Gastrocnemius medialis (tissue), 4 donors: ENCODE results near the gene PIGQ.

Experiments used
- POLR2A ChIP-seq, 2 donors: fragments of 450-650 bp; IDR thresholded peaks; one replicate each; pipeline ENCODE4 v1.6.1; 2017; ENCODE audit warnings: antibody characterized with exemption in 2 of 2, mild to moderate bottlenecking in 2 of 2, moderate library complexity in 2 of 2
- TF ChIP-seq, protein P1 (sequence below), 5 experiments: fragments of 450-650 bp in 3 of 5; fragments of 200-600 bp in 2 of 5; sonication (generic) in 2 of 5; IDR thresholded peaks in 4 of 5; conservative IDR thresholded peaks in 1 of 5; 1 replicate in 4 of 5; 2 replicates in 1 of 5; pipeline ENCODE4 v1.5.1; 2016 to 2019; ENCODE audit warnings: antibody characterized with exemption in 5 of 5, mild to moderate bottlenecking in 3 of 5, moderate library complexity in 3 of 5

DNA sequence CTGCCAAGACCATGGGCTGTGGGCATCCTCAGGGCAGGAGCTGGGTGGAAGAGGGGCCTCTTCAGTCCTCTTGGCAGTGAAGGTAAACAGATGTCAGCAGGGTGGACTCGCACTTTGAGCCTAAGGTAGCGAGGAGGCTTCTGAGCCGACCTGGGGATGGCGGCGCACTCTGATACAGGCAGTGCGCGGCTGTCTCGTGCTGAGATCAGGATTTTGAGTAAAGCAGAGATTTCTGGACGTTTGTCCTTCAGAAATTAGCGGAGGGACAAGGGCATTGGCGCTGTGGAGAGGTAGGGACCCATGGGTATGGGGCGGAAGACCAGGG lies 26.9 kb downstream of the PIGQ start:
- TF ChIP-seq, protein P1, sequence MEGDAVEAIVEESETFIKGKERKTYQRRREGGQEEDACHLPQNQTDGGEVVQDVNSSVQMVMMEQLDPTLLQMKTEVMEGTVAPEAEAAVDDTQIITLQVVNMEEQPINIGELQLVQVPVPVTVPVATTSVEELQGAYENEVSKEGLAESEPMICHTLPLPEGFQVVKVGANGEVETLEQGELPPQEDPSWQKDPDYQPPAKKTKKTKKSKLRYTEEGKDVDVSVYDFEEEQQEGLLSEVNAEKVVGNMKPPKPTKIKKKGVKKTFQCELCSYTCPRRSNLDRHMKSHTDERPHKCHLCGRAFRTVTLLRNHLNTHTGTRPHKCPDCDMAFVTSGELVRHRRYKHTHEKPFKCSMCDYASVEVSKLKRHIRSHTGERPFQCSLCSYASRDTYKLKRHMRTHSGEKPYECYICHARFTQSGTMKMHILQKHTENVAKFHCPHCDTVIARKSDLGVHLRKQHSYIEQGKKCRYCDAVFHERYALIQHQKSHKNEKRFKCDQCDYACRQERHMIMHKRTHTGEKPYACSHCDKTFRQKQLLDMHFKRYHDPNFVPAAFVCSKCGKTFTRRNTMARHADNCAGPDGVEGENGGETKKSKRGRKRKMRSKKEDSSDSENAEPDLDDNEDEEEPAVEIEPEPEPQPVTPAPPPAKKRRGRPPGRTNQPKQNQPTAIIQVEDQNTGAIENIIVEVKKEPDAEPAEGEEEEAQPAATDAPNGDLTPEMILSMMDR (IDR thresholded peaks at IDR 0.05 in 4 of 5, conservative IDR thresholded peaks at IDR 0.05 in 1 of 5), result no peak
- no peak for TF ChIP-seq POLR2A (IDR thresholded peaks at IDR 0.05)
